Astrocyte of the cerebellum (primary cell): Measurements from ENCODE around the gene ZNF423.

Source experiments
- DNase-seq: peaks from one replicate; pipeline ENCODE4 v3.0.0-alpha.2; 2011; ENCODE audit warnings: low read depth
- H3K4me3 ChIP-seq: 2 replicates; pipeline ENCODE4 v1.5.1; 2011; ENCODE audit warnings: mild to moderate bottlenecking, low read depth, low read length, moderate library complexity
- CTCF ChIP-seq: IDR thresholded peaks from 2 replicates; pipeline ENCODE4 v1.5.1; 2012; ENCODE audit warnings: low read length, low read depth, moderate library complexity, mild to moderate bottlenecking; ENCODE audit errors: missing control alignments
- in situ Hi-C: cut with HindIII; loops from 2 replicates; pipeline ENCODE4 v1.10.0; 2017; ENCODE audit warnings: low sequenced_read_pairs

ZNF423 gene

DNA sequence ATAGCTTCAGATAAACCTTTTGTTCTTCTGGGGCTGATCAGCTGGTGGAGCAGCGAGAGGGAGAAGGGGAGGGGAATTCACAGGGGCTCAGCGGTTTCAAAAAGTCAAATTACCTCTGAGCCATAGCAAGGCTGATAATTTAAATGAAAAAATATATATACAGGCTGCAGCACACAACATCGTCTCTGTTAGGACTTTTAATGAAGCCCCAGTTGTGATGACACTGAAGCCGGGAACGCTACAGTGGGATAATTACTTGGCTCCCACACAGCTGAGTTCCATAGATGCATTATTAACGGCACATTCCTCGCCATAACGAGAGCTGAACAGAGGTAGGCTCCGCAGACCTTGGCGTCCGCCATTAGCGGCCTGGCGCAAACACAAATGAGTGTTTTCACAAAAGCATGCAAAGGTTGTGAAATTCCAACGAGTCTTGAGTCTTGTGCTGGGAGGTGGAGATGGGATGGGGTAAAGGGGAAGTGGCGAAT lies 266.3 kb downstream of the ZNF423 start:
- H3K4me3 ChIP-seq, result no peak overlapping the region
- no peak for DNase-seq
- no peak for TF ChIP-seq CTCF
- in situ Hi-C loops, result no loop called here

DNA sequence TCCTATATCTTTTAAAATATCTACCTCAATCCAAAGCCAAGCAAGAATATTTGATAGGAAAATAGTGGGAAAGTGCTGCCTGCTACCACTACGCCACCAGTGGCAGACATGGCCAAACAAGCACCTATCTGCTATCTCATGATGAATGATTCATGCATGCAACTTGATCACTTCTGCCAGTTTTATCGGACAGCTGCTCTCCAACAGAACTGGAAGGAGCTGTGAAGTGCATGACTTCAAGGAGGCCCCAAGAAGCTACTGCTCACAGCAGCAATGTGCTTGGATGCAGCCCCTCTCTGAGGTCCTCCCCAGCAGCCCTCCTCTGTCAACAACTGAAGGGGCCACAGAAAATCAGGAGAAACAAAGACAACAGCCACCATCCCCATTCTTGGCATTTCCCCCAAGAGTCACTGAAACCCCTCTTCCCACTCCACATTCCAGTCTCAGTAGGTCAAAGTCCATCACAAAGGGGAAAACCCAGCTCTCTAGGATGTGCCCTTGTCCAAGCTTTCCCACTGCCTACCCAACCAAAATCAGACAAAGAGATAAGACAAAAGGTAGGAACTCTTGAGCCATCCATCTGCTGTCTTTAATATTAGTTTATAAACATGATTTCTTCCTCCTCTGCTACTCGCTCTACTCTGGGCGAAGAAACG lies 267.1 kb downstream of the ZNF423 start:
- no peak for DNase-seq

GRCh38 chr16:49588026-49588425 lies 267.9 kb downstream of the ZNF423 start:
- in situ Hi-C loops, result no loop called here
- TF ChIP-seq CTCF, result no peak
- H3K4me3 ChIP-seq, result no peak overlapping the region
- DNase-seq, result no peak

More for the DNA sequence above, 267.1 kb downstream of the ZNF423 start:
- in situ Hi-C loops, result no loop called here
- no peak for TF ChIP-seq CTCF
- no peak overlapping the region for H3K4me3 ChIP-seq

GRCh38 chr16:49587511-49587910 lies 268.4 kb downstream of the ZNF423 start:
- H3K4me3 ChIP-seq, result no peak overlapping the region
- in situ Hi-C loops, result no loop called here
- DNase-seq, result no peak
- no peak for TF ChIP-seq CTCF

GRCh38 chr16:49586466-49587450 lies 269.2 kb downstream of the ZNF423 start:
- H3K4me3 ChIP-seq, result no peak overlapping the region
- no peak for TF ChIP-seq CTCF
- no peak for DNase-seq
- in situ Hi-C loops, result no loop called here

- no peak for DNase-seq
These were observed 270.6 kb downstream of the ZNF423 start for GRCh38 chr16:49585143-49585832.

More at GRCh38 chr16:49585143-49585832, 270.6 kb downstream of the ZNF423 start:
- no peak overlapping the region for H3K4me3 ChIP-seq
- no peak for TF ChIP-seq CTCF
- in situ Hi-C loops, result no loop called here
